ENCODE data around the gene IQCH. TPM values are rescaled to one million over a fixed set of nuclear protein-coding genes. Genes with fewer than 3 reads are reported as not detected.

Gene IQCH
- total RNA-seq, 1 donor from 2014 or later = 1.5 TPM

DNA sequence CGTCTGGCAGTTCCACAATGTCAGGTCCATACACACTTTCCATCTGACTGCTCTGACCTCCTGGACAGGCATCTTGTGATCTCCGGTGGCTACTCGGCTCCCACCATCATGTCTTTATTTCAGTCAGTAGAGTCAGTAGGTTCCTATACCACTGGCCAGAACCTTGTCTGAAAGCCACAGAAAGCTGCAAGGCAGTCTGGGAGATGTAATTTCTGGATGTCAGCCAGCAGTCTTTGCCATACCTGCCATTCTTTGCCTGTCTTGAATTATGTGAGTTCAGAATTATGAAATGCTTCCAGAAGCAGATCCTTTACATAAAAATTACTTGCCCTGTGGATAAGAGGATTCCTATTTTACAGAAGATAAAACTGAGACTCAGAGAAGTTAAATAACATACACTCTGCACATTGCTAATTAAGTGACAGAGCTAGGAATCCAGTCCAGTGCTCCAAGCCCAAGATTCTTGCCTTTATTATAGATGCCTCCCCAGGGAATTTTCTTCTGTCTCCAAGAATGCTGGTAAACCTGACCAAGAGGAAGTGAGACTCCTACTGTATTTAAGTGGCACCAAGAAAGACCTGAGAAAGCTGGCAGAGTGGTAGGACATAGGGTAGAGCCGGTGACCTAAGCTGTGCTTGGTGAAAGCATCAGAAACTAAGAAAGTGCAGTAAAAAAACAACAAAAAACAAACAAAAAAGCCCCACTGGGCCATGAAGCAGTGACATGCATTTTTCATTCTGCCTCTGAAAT is 75.6 kb downstream of the IQCH start:
- no peaks in the 10 kb centered on the region for H3K4me1 ChIP-seq
- no peak overlapping the region for H3K4me3 ChIP-seq
- H3K27me3 ChIP-seq = no peaks in the 10 kb centered on the region
- no peak for DNase-seq (ENCODE audit: extremely low spot score in 2 of 2)
- no peak for TF ChIP-seq POLR2A (IDR thresholded peaks at IDR 0.05)
- TF ChIP-seq, protein P1, sequence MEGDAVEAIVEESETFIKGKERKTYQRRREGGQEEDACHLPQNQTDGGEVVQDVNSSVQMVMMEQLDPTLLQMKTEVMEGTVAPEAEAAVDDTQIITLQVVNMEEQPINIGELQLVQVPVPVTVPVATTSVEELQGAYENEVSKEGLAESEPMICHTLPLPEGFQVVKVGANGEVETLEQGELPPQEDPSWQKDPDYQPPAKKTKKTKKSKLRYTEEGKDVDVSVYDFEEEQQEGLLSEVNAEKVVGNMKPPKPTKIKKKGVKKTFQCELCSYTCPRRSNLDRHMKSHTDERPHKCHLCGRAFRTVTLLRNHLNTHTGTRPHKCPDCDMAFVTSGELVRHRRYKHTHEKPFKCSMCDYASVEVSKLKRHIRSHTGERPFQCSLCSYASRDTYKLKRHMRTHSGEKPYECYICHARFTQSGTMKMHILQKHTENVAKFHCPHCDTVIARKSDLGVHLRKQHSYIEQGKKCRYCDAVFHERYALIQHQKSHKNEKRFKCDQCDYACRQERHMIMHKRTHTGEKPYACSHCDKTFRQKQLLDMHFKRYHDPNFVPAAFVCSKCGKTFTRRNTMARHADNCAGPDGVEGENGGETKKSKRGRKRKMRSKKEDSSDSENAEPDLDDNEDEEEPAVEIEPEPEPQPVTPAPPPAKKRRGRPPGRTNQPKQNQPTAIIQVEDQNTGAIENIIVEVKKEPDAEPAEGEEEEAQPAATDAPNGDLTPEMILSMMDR (IDR thresholded peaks at IDR 0.05) = no peak
- no peak for TF ChIP-seq POLR2AphosphoS5 (IDR thresholded peaks at IDR 0.05; ENCODE audit: insufficient read depth in 1 of 2, low read depth in 1 of 2)
- no peaks in the 10 kb centered on the region for H3K9me3 ChIP-seq
- H3K27ac ChIP-seq = no peak overlapping the region
- intact Hi-C loops (cut with DNase I) = no loop called here
- H3K36me3 ChIP-seq = no peaks in the 10 kb centered on the region

DNA sequence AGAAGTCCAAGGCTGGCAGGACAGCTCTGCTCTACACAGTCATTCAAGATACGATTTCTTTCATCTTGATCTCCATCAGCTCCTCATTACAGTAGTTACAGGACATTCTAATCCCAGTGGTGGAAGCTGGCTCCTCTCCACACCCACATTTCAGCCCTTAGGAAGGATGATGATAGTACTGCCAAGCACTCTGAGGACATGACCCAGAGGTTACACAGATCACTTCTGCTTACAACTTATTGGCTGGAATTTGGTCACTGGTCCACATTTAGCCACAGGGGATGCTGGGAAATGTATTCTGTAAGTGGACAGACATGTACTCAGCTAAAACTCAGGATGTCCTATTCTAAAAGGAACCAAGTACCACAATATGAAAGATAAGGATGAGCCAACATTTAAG is 77.1 kb downstream of the IQCH start:
- no peak for DNase-seq (ENCODE audit: extremely low spot score in 2 of 2)
- no peak overlapping the region for H3K27ac ChIP-seq
- intact Hi-C loops (cut with DNase I) = no loop called here

GRCh38 chr15:67335026-67335425 is 80.4 kb downstream of the IQCH start:
- intact Hi-C loops (cut with DNase I) = no loop called here
- H3K36me3 ChIP-seq = no peaks in the 10 kb centered on the region
- H3K9me3 ChIP-seq = no peaks in the 10 kb centered on the region
- no peak overlapping the region for H3K4me3 ChIP-seq
- H3K27me3 ChIP-seq = no peaks in the 10 kb centered on the region
- TF ChIP-seq, protein P1 (IDR thresholded peaks at IDR 0.05) = no peak
- no peak overlapping the region for H3K27ac ChIP-seq
- no peaks in the 10 kb centered on the region for H3K4me1 ChIP-seq
- DNase-seq (ENCODE audit: extremely low spot score in 2 of 2) = no peak

More for the DNA sequence above, 77.1 kb downstream of the IQCH start:
- TF ChIP-seq POLR2A (IDR thresholded peaks at IDR 0.05) = no peak
- TF ChIP-seq, protein P1 (IDR thresholded peaks at IDR 0.05) = no peak
- no peak for TF ChIP-seq POLR2AphosphoS5 (IDR thresholded peaks at IDR 0.05; ENCODE audit: insufficient read depth in 1 of 2, low read depth in 1 of 2)
- Histone ChIP-seq H3K4me3 (no peak overlapping the region), H3K27me3 (no peaks in the 10 kb centered on the region), H3K4me1 (no peaks in the 10 kb centered on the region), H3K36me3 (no peaks in the 10 kb centered on the region), H3K9me3 (no peaks in the 10 kb centered on the region)

- DNase-seq (ENCODE audit: extremely low spot score in 2 of 2) = no peak
- H3K4me3 ChIP-seq = no peak overlapping the region
- H3K9me3 ChIP-seq = no peaks in the 10 kb centered on the region
- H3K27me3 ChIP-seq = no peaks in the 10 kb centered on the region
- no peaks in the 10 kb centered on the region for H3K36me3 ChIP-seq
- intact Hi-C loops (cut with DNase I) = no loop called here
- TF ChIP-seq POLR2A (IDR thresholded peaks at IDR 0.05) (no peak), POLR2AphosphoS5 (IDR thresholded peaks at IDR 0.05; ENCODE audit: insufficient read depth in 1 of 2, low read depth in 1 of 2) (no peak)
- TF ChIP-seq, protein P1 (IDR thresholded peaks at IDR 0.05) = no peak
- no peak overlapping the region for H3K27ac ChIP-seq
- H3K4me1 ChIP-seq = no peaks in the 10 kb centered on the region
Observed at GRCh38 chr15:67335534-67336222, 81.1 kb downstream of the IQCH start.

- intact Hi-C loops (cut with DNase I) = no loop called here
- H3K36me3 ChIP-seq = no peaks in the 10 kb centered on the region
- H3K27ac ChIP-seq = no peak overlapping the region
- no peaks in the 10 kb centered on the region for H3K4me1 ChIP-seq
- no peak overlapping the region for H3K4me3 ChIP-seq
- H3K27me3 ChIP-seq = no peaks in the 10 kb centered on the region
- H3K9me3 ChIP-seq = no peaks in the 10 kb centered on the region
- TF ChIP-seq POLR2AphosphoS5 (IDR thresholded peaks at IDR 0.05; ENCODE audit: insufficient read depth in 1 of 2, low read depth in 1 of 2) = no peak
- TF ChIP-seq POLR2A (IDR thresholded peaks at IDR 0.05) = no peak
- TF ChIP-seq, protein P1 (IDR thresholded peaks at IDR 0.05) = no peak
- no peak for DNase-seq (ENCODE audit: extremely low spot score in 2 of 2)
Observed at GRCh38 chr15:67340630-67341029, 86.0 kb downstream of the IQCH start.

Measured in vagina (tissue), 2 donors.